ENCODE data around the gene LAMTOR2. TPM values are rescaled to one million over a fixed set of nuclear protein-coding genes. Genes with fewer than 3 reads are reported as not detected.
A peak's percentile ranks its signal among the peaks of the same experiment; 100 is the strongest.

Gene LAMTOR2
- total RNA-seq, 1 experiment from 2014 or later, result 60.2 TPM

- Histone ChIP-seq H3K27ac (ENCODE audit: low read depth, low read length) (peak overlapping the region; percentile 3), H3K27me3 (ENCODE audit: insufficient read depth, low read length) (no peaks in the 10 kb centered on the region), H3K9me3 (ENCODE audit: control insufficient read depth in 1 of 2, insufficient read depth in 1 of 2, low read depth in 1 of 2, low read length in 2 of 2) (no peaks in the 10 kb centered on the region), H3K9me2 (ENCODE audit: insufficient read depth) (no peaks in the 10 kb centered on the region), H3K9ac (ENCODE audit: low read length) (peak overlapping the region; percentile 34), H3K4me1 (ENCODE audit: control insufficient read depth in 1 of 2, insufficient read depth in 2 of 2, low read length in 2 of 2) (peaks cover 69 to 96% of the 10 kb centered on the region in 2 experiments), H2AFZ (ENCODE audit: low read depth, low read length, poor library complexity, severe bottlenecking) (no peak overlapping the region), H4K20me1 (ENCODE audit: insufficient read depth) (no peaks in the 10 kb centered on the region), H3K4me2 (ENCODE audit: low read length) (peak overlapping the region; percentile 57), H3K4me3 (replicated peaks in 1 of 2; ENCODE audit: low read depth in 1 of 2, low read length in 2 of 2) (no peak overlapping the region), H3K79me2 (ENCODE audit: insufficient read depth, low read length) (0 out of 2 replicates have a peak, but pooled peaks cover 3% of the 10 kb centered on the region), H3K36me3 (ENCODE audit: control insufficient read depth in 1 of 2, insufficient read depth in 2 of 2, low read length in 2 of 2) (no peaks in the 10 kb centered on the region)
- ChIA-PET RAD21 (ENCODE audit: low non-redundant PET in 1 of 2, low total read pairs in 2 of 2, uncharacterized antibody in 2 of 2, unreplicated experiment in 2 of 2) (interaction anchor here (0.6 to 6.2 kb wide), 5 partner anchors 22 to 129 kb away, joined by 3 to 43 read pairs (median 4); no protein-coding TSS in a partner anchor), CTCF (interaction anchor here (1.0 to 7.6 kb wide), 4 partner anchors 13 to 29 kb away, joined by 3 to 189 read pairs (median 5); no protein-coding TSS in a partner anchor), POLR2A (interaction anchor here (1.8 to 6.4 kb wide), 3 partner anchors 14 to 29 kb away, joined by 7 to 56 read pairs (median 25); partner anchors contain the start of gene LMNA)
- no peak for TF ChIP-seq ZNF274 (IDR thresholded peaks at IDR 0.05; ENCODE audit: low read depth, low read length)
- TF ChIP-seq MAX (IDR thresholded peaks at IDR 0.05), result no peak
- TF ChIP-seq YY1 (IDR thresholded peaks at IDR 0.05; ENCODE audit: extremely low read depth, insufficient replicate concordance, low read depth, low read length), result no peak
- TF ChIP-seq REST (IDR thresholded peaks at IDR 0.05; ENCODE audit: low read depth), result no peak
- no peak for TF ChIP-seq ELF1 (IDR thresholded peaks at IDR 0.05; ENCODE audit: borderline replicate concordance, low read depth)
- TF ChIP-seq FOSL1 (IDR thresholded peaks at IDR 0.05; ENCODE audit: low read depth), result no peak
- no peak for TF ChIP-seq EZH2 (IDR thresholded peaks at IDR 0.05)
- TF ChIP-seq CBX3 (IDR thresholded peaks at IDR 0.05; ENCODE audit: low read depth), result no peak
- TF ChIP-seq POLR2A (IDR thresholded peaks at IDR 0.05; ENCODE audit: borderline replicate concordance, extremely low read depth, insufficient read depth, insufficient read length), result no peak
- TF ChIP-seq SRF (IDR thresholded peaks at IDR 0.05; ENCODE audit: low read depth), result no peak
- BruUV-seq (replicated peaks), result no TSS peak
- no peak for DNase-seq (ENCODE audit: low read depth, low spot score)
- no peak for ATAC-seq
- intact Hi-C loops (cut with micrococcal nuclease), result loop anchor here (1.0 kb wide), 1 partner anchor 30 kb away; no protein-coding TSS in a partner anchor
Measured at GRCh38 chr1:156100205-156100995, 45.8 kb downstream of the LAMTOR2 start.

Data from HCT116 (cell line).